ENCODE results near the gene TRIO.

TRIO gene

GRCh38 chr5:14507156-14507941, 364.2 kb downstream of the TRIO start:
- no peak for DNase-seq (ENCODE audit: extremely low read depth, low read depth)
- no peak for TF ChIP-seq CTCF (IDR thresholded peaks at IDR 0.05; ENCODE audit: low read depth, low read length)

DNA sequence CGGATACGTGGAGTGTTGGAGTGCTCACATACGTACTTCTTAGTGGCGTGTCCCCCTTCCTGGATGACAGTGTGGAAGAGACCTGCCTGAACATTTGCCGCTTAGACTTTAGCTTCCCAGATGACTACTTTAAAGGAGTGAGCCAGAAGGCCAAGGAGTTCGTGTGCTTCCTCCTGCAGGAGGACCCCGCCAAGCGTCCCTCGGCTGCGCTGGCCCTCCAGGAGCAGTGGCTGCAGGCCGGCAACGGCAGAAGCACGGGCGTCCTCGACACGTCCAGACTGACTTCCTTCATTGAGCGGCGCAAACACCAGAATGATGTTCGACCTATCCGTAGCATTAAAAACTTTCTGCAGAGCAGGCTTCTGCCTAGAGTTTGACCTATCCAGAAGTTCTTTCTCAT, 364.9 kb downstream of the TRIO start:
- DNase-seq (ENCODE audit: extremely low read depth, low read depth): no peak
- no peak for TF ChIP-seq CTCF (IDR thresholded peaks at IDR 0.05; ENCODE audit: low read depth, low read length)

GRCh38 chr5:14509556-14509955, 366.4 kb downstream of the TRIO start:
- DNase-seq (ENCODE audit: extremely low read depth, low read depth): no peak
- TF ChIP-seq CTCF (IDR thresholded peaks at IDR 0.05; ENCODE audit: low read depth, low read length): no peak

DNA sequence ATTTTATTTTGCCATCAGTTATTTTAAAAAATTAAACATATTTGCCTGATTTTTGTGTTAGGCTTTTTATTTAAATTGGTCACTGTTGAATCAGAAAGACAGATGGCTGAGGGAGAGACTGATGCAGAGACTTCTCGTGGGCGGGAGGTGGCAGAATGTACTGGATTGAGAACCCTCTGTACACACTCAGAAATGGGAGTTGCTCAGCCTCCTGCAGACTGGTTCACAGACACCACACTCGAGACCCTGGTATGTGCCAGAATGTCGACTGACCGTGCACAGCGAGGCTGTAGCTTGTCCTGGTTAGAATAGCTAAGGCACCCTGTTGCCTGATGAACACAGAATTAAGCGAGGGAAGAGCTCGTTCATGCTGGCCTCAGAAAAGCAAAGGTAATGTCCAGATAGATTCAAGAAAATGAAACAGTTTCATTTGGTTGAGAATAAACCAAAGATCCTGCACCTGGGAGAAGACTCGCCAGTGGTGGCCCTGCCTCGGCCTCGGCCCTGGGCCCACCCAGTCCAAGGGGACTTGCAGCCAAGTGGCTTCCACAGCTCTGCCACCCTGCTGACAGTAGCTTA, 367.1 kb downstream of the TRIO start:
- no peak for TF ChIP-seq CTCF (IDR thresholded peaks at IDR 0.05; ENCODE audit: low read depth, low read length)
- no peak for DNase-seq (ENCODE audit: extremely low read depth, low read depth)

GRCh38 chr5:14510880-14511279, 367.7 kb downstream of the TRIO start:
- DNase-seq (ENCODE audit: extremely low read depth, low read depth): no peak
- TF ChIP-seq CTCF (IDR thresholded peaks at IDR 0.05; ENCODE audit: low read depth, low read length): no peak

GRCh38 chr5:14512574-14512973, 369.4 kb downstream of the TRIO start:
- DNase-seq (ENCODE audit: extremely low read depth, low read depth): no peak
- no peak for TF ChIP-seq CTCF (IDR thresholded peaks at IDR 0.05; ENCODE audit: low read depth, low read length)

DNA sequence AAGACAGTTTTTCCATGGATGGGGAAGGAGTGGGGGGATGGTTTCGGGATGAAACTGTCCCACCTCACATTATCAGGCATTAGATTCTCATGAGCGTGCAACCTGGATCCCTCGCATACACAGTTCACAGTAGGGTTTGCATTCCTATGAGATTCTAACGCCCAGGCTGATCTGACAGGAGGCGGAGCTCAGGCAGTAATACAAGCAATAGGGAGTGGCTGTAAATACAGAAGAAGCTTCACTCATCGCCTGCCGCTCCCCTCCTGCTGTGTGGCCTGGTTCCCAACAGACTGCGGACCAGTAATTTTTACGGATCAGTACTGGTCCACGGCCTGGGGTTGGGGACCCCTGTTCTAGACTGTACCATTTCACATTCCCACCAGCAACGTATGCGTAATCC, 370.1 kb downstream of the TRIO start:
- no peak for TF ChIP-seq CTCF (IDR thresholded peaks at IDR 0.05; ENCODE audit: low read depth, low read length)
- DNase-seq (ENCODE audit: extremely low read depth, low read depth): no peak

All from AG09319 (cell line).